ENCODE data around the gene UHRF1.

GRCh38 chr19:4908360-4908759 is 941 bp upstream of the UHRF1 start:
- TF ChIP-seq, protein P1, sequence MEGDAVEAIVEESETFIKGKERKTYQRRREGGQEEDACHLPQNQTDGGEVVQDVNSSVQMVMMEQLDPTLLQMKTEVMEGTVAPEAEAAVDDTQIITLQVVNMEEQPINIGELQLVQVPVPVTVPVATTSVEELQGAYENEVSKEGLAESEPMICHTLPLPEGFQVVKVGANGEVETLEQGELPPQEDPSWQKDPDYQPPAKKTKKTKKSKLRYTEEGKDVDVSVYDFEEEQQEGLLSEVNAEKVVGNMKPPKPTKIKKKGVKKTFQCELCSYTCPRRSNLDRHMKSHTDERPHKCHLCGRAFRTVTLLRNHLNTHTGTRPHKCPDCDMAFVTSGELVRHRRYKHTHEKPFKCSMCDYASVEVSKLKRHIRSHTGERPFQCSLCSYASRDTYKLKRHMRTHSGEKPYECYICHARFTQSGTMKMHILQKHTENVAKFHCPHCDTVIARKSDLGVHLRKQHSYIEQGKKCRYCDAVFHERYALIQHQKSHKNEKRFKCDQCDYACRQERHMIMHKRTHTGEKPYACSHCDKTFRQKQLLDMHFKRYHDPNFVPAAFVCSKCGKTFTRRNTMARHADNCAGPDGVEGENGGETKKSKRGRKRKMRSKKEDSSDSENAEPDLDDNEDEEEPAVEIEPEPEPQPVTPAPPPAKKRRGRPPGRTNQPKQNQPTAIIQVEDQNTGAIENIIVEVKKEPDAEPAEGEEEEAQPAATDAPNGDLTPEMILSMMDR (IDR thresholded peaks at IDR 0.05), result no peak
- TF ChIP-seq POLR2A (IDR thresholded peaks at IDR 0.05), result no peak

Data from esophagus squamous epithelium (tissue), 4 donors.